ENCODE data around the gene ZSWIM1.

DNA sequence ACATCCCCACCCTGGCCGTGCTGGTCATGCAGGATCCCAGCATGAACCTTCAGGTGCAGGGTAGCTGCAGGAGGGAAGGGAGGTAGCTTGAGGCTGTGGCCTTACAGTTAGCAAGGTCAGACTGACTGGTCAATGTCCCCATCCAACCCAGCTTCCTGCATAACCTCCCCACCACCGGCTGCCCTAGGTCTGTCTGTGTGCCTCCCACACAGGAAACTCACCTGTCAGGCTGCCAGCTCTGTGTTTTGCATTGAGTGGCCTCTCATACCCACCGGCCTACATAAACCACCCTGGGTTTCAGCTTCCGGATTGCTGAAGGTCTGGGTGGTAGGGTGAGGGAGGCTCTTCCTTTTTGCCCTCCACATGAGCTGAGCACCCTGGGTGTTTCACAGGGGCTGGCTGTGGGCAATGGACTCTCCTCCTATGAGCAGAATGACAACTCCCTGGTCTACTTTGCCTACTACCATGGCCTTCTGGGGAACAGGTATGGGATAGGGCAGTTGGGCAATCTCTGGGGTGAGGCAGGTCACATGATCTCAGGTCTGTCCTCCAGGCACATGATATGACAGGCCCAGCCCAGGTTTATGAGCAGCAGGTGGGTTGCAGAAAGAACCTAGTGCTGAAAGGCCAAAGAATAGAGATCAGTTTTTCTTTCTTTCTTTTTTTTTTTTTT lies 11.9 kb downstream of the ZSWIM1 start:
- no peak for TF ChIP-seq CTCF (IDR thresholded peaks at IDR 0.05)
- TF ChIP-seq POLR2A (IDR thresholded peaks at IDR 0.05) = no peak

All from esophagus squamous epithelium (tissue), 4 donors.